Neuronal stem cell (in vitro differentiated cells): ENCODE measurements around the gene DCST1.

Experiments used
- DNase-seq: peaks from one replicate; pipeline ENCODE4 v3.0.0-alpha.2; 2013; ENCODE audit warnings: low spot score
- H2AFZ ChIP-seq: one replicate; pipeline ENCODE4 v1.6.1; 2013; ENCODE audit warnings: mild to moderate bottlenecking, low read length, inconsistent platforms
- H2AK5ac ChIP-seq: 2 replicates; pipeline ENCODE4 v1.6.1; 2013; ENCODE audit warnings: low read depth, mild to moderate bottlenecking, inconsistent platforms, low read length, moderate library complexity, mixed read lengths
- H2BK120ac ChIP-seq: 2 replicates; pipeline ENCODE4 v1.6.1; 2013; ENCODE audit warnings: low read depth, mild to moderate bottlenecking, inconsistent platforms, low read length, moderate library complexity, mixed read lengths
- H2BK12ac ChIP-seq: one replicate; pipeline ENCODE4 v1.6.1; 2013; ENCODE audit warnings: low read length, inconsistent platforms
- H2BK15ac ChIP-seq: 2 replicates; pipeline ENCODE4 v1.6.1; 2013; ENCODE audit warnings: mild to moderate bottlenecking, low read length, inconsistent platforms, mixed read lengths
- H2BK5ac ChIP-seq: one replicate; pipeline ENCODE4 v1.6.1; 2013; ENCODE audit warnings: inconsistent platforms, mild to moderate bottlenecking, low read length, moderate library complexity
- H3K14ac ChIP-seq: one replicate; pipeline ENCODE4 v1.6.1; 2013; ENCODE audit warnings: low read length, inconsistent platforms
- H3K18ac ChIP-seq: 2 replicates; pipeline ENCODE4 v1.6.1; 2013; ENCODE audit warnings: low read length, inconsistent platforms
- H3K23ac ChIP-seq: 2 replicates; pipeline ENCODE4 v1.6.1; 2013; ENCODE audit warnings: low read depth, mild to moderate bottlenecking, mixed read lengths, low read length, inconsistent platforms; ENCODE audit not compliant: poor library complexity
- H3K27ac ChIP-seq: replicated peaks from 3 replicates; pipeline ENCODE4 v1.5.1; 2013; ENCODE audit warnings: low read length, inconsistent platforms
- H3K27me3 ChIP-seq, 3 experiments: 2 replicates each; pipeline ENCODE4 v1.6.1; 2013; ENCODE audit warnings: low read length in 3 of 3, mild to moderate bottlenecking in 2 of 3, inconsistent platforms in 1 of 3, low read depth in 1 of 3, mixed read lengths in 1 of 3, moderate library complexity in 1 of 3; ENCODE audit not compliant: control insufficient read depth in 3 of 3, insufficient read depth in 3 of 3
- H3K36me3 ChIP-seq, 2 donors: replicated peaks in 1 of 2; 2 replicates each; pipeline ENCODE4 v1.6.1; 2013; ENCODE audit warnings: low read length in 2 of 2; ENCODE audit not compliant: control insufficient read depth in 2 of 2, insufficient read depth in 2 of 2
- H3K4ac ChIP-seq: 2 replicates; pipeline ENCODE4 v1.6.1; 2013; ENCODE audit warnings: inconsistent platforms, mild to moderate bottlenecking, low read length, moderate library complexity
- H3K4me1 ChIP-seq, 2 donors: 1 replicate in 1 of 2; 2 replicates in 1 of 2; pipeline ENCODE4 v1.6.1; 2013; ENCODE audit warnings: low read length in 2 of 2, low read depth in 1 of 2; ENCODE audit not compliant: control insufficient read depth in 2 of 2, insufficient read depth in 1 of 2
- H3K4me2 ChIP-seq: one replicate; pipeline ENCODE4 v1.6.1; 2013; ENCODE audit warnings: mild to moderate bottlenecking, low read length, inconsistent platforms; ENCODE audit not compliant: insufficient read depth, poor library complexity, severe bottlenecking
- H3K4me3 ChIP-seq, 2 donors: 2 replicates each; pipeline ENCODE4 v1.5.1; 2013; ENCODE audit warnings: low read length in 2 of 2, mild to moderate bottlenecking in 2 of 2, inconsistent platforms in 1 of 2, moderate library complexity in 1 of 2
- H3K79me1 ChIP-seq: one replicate; pipeline ENCODE4 v1.6.1; 2013; ENCODE audit warnings: low read depth, mild to moderate bottlenecking, inconsistent platforms, low read length, moderate library complexity
- H3K9ac ChIP-seq: one replicate; pipeline ENCODE4 v1.6.1; 2013; ENCODE audit warnings: mild to moderate bottlenecking, low read depth, low read length, inconsistent platforms; ENCODE audit not compliant: poor library complexity
- H3K9me3 ChIP-seq, 2 donors: replicated peaks in 1 of 2; 2 replicates each; pipeline versions ENCODE3 to v1.6.1; 2013; ENCODE audit warnings: low read length in 2 of 2, mild to moderate bottlenecking in 2 of 2, inconsistent platforms in 1 of 2, low read depth in 1 of 2, mixed read lengths in 1 of 2, moderate library complexity in 1 of 2; ENCODE audit not compliant: control insufficient read depth in 2 of 2, insufficient read depth in 1 of 2
- H4K8ac ChIP-seq: one replicate; pipeline ENCODE4 v1.6.1; 2013; ENCODE audit warnings: low read depth, mild to moderate bottlenecking, inconsistent platforms, low read length, moderate library complexity
- H4K91ac ChIP-seq: one replicate; pipeline ENCODE4 v1.6.1; 2013; ENCODE audit warnings: low read length, low read depth, mild to moderate bottlenecking, inconsistent platforms; ENCODE audit not compliant: poor library complexity
- WGBS, 2 donors: extraction: QIAGEN DNeasy Blood & Tissue Kit; methylation state at CpG; one replicate each; pipeline ENCODE4 v1.1.7; 2013; ENCODE audit warnings: missing lambda C conversion rate in 2 of 2, mixed read lengths in 1 of 2; ENCODE audit not compliant: insufficient read length in 2 of 2, insufficient replicate concordance in 1 of 2; ENCODE audit errors: extremely low coverage in 2 of 2; 5-methylcytosine and 5-hydroxymethylcytosine counted together

The DCST1 gene

GRCh38 chr1:155017946-155018316 is 15.7 kb upstream of the DCST1 start:
- no peak overlapping the region for H2BK15ac ChIP-seq
- H3K23ac ChIP-seq, result no peak overlapping the region
- no peak overlapping the region for H3K9ac ChIP-seq
- H2AK5ac ChIP-seq, result peak overlapping the region; percentile 88
- no peak overlapping the region for H3K18ac ChIP-seq
- H3K36me3 ChIP-seq, result peaks cover 14% of the 10 kb centered on the region in 2 donors
- H2BK12ac ChIP-seq, result no peak overlapping the region
- no peak overlapping the region for H2BK120ac ChIP-seq
- no peak overlapping the region for H3K4ac ChIP-seq
- H3K27me3 ChIP-seq, result no peaks in the 10 kb centered on the region
- DNase-seq, result no peak
- peak overlapping the region; percentile 79 for H2BK5ac ChIP-seq
- H3K9me3 ChIP-seq, result no peaks in the 10 kb centered on the region
- no peak overlapping the region for H3K14ac ChIP-seq
- no CpG with 5 or more reads among the region's 6 CpGs for WGBS, 2 donors
- H3K79me1 ChIP-seq, result no peaks in the 10 kb centered on the region
- no peak overlapping the region for H4K91ac ChIP-seq
- H3K4me2 ChIP-seq, result peak overlapping the region; percentile 68
- H4K8ac ChIP-seq, result no peak overlapping the region
- H2AFZ ChIP-seq, result peak overlapping the region; percentile 91
- peaks cover 19 to 27% of the 10 kb centered on the region in 2 donors for H3K4me1 ChIP-seq
- no peak overlapping the region for H3K4me3 ChIP-seq
- H3K27ac ChIP-seq, result peak overlapping the region; percentile 88

GRCh38 chr1:155018617-155019348 is 14.8 kb upstream of the DCST1 start:
- no peaks in the 10 kb centered on the region for H3K9me3 ChIP-seq
- H3K4ac ChIP-seq, result no peak overlapping the region
- peak overlapping the region; percentile 63 for H3K9ac ChIP-seq
- no peak overlapping the region for H4K8ac ChIP-seq
- H3K27ac ChIP-seq, result peak overlapping the region; percentile 58
- H3K27me3 ChIP-seq, result no peaks in the 10 kb centered on the region
- no peak overlapping the region for H3K4me3 ChIP-seq
- peak overlapping the region; percentile 8 for H3K23ac ChIP-seq
- peak overlapping the region; percentile 91 for H3K18ac ChIP-seq
- no peak overlapping the region for H2BK12ac ChIP-seq
- H3K4me1 ChIP-seq, result peaks cover 19 to 27% of the 10 kb centered on the region in 2 donors
- peaks cover 14% of the 10 kb centered on the region in 2 donors for H3K36me3 ChIP-seq
- H2BK5ac ChIP-seq, result no peak overlapping the region
- H2BK120ac ChIP-seq, result no peak overlapping the region
- H3K14ac ChIP-seq, result peak overlapping the region; percentile 32
- no peaks in the 10 kb centered on the region for H3K79me1 ChIP-seq
- H3K4me2 ChIP-seq, result no peak overlapping the region
- WGBS, 2 donors, result no CpG with 5 or more reads among the region's 8 CpGs
- peak; percentile 36 for DNase-seq
- peak overlapping the region; percentile 88 for H2AK5ac ChIP-seq
- H4K91ac ChIP-seq, result no peak overlapping the region
- no peak overlapping the region for H2BK15ac ChIP-seq
- H2AFZ ChIP-seq, result no peak overlapping the region

GRCh38 chr1:155019377-155020245 is 14.0 kb upstream of the DCST1 start:
- Histone ChIP-seq H2BK15ac (no peak overlapping the region), H4K91ac (no peak overlapping the region), H3K23ac (no peak overlapping the region), H3K14ac (peak overlapping the region; percentile 32), H2BK12ac (no peak overlapping the region), H3K79me1 (no peaks in the 10 kb centered on the region), H3K4me2 (no peak overlapping the region), H4K8ac (no peak overlapping the region), H2BK5ac (no peak overlapping the region), H2AK5ac (no peak overlapping the region), H3K4ac (peak overlapping the region; percentile 46), H3K4me1 (peaks cover 19 to 27% of the 10 kb centered on the region in 2 donors), H3K9ac (no peak overlapping the region), H2AFZ (no peak overlapping the region), H3K27me3 (no peaks in the 10 kb centered on the region), H3K9me3 (no peaks in the 10 kb centered on the region), H3K27ac (peak overlapping the region; percentile 58), H3K36me3 (peaks cover 13 to 14% of the 10 kb centered on the region in 2 donors), H3K18ac (peak overlapping the region; percentile 73), H3K4me3 (no peak overlapping the region), H2BK120ac (no peak overlapping the region)
- no CpG with 5 or more reads among the region's 11 CpGs for whole genome bisulfite sequencing, 2 donors
- DNase-seq, result no peak
